ENCODE measurements around the gene CERS4. TPM values are rescaled to one million over a fixed set of nuclear protein-coding genes. Genes with fewer than 3 reads are reported as not detected.
A peak's percentile ranks its signal among the peaks of the same experiment; 100 is the strongest.

CERS4 gene
- total and polyA plus RNA-seq, 2 of the 8 experiments (the other 6 are each of a cell fraction or from before 2014, with no cell fraction given), result 88.2 to 179 TPM

GRCh38 chr19:8307965-8308866 is 99.0 kb downstream of the CERS4 start, which contains the start of gene CD320 (continued):
- TF ChIP-seq TAF1 (IDR thresholded peaks at IDR 0.05; ENCODE audit: low read depth, low read length), result peak; percentile 60
- TF ChIP-seq HDAC2 (IDR thresholded peaks at IDR 0.05; ENCODE audit: borderline replicate concordance in 1 of 2, low read depth in 2 of 2, low read length in 2 of 2), result peak; percentile 76 to 86; a peak in 1 of 4 replicates
- TF ChIP-seq POU5F1 (IDR thresholded peaks at IDR 0.05; ENCODE audit: low read depth, low read length), result no peak
- TF ChIP-seq BRCA1 (IDR thresholded peaks at IDR 0.05; ENCODE audit: low read depth, low read length), result peak; percentile 62
- peak; percentile 46 to 84; a peak in 2 of 4 replicates for TF ChIP-seq SIN3A (conservative IDR thresholded peaks at IDR 0.05 in 1 of 2, IDR thresholded peaks at IDR 0.05 in 1 of 2; ENCODE audit: low read depth in 1 of 2, low read length in 2 of 2)
- peak; percentile 65 for TF ChIP-seq ASH2L (IDR thresholded peaks at IDR 0.05; ENCODE audit: low read length)
- peak; percentile 90 for TF ChIP-seq KDM4A (IDR thresholded peaks at IDR 0.05; ENCODE audit: low read depth, low read length, severe bottlenecking)
- no peak for TF ChIP-seq CBX8 (IDR thresholded peaks at IDR 0.05; ENCODE audit: borderline replicate concordance, low read depth, low read length)
- TF ChIP-seq SIRT6 (IDR thresholded peaks at IDR 0.05; ENCODE audit: low read length), result no peak
- peak; percentile 51; the same call in 1 of the 2 replicates for TF ChIP-seq ATF2 (IDR thresholded peaks at IDR 0.05; ENCODE audit: low read length)
- TF ChIP-seq CBX5 (IDR thresholded peaks at IDR 0.05; ENCODE audit: low read depth, low read length), result no peak
- TF ChIP-seq CREB1 (IDR thresholded peaks at IDR 0.05), result peak; percentile 49; the same call in 1 of the 2 replicates
- peak; percentile 89; the same call in 1 of the 2 replicates for TF ChIP-seq SP4 (IDR thresholded peaks at IDR 0.05; ENCODE audit: low read length)
- TF ChIP-seq TAF7 (optimal IDR thresholded peaks at IDR 0.05; ENCODE audit: borderline replicate concordance, low read depth, low read length), result peak; percentile 35
